Peyer's patch (tissue), 4 donors: ENCODE data around the gene TRIM26. TPM values are rescaled to one million over a fixed set of nuclear protein-coding genes. Genes with fewer than 3 reads are reported as not detected.

ENCODE experiments used
- DNase-seq, 3 donors: peaks; one replicate each; pipeline ENCODE4 v3.0.0-alpha.2; 2017 to 2019
- H3K27ac ChIP-seq, 4 donors: fragments of 200-600 bp; sonication (generic); one replicate each; pipeline ENCODE4 v1.5.1; 2016 to 2019
- H3K27me3 ChIP-seq, 2 donors: fragments of 200-600 bp; sonication (generic); one replicate each; pipeline ENCODE4 v1.5.1; 2019
- H3K36me3 ChIP-seq, 3 donors: fragments of 200-600 bp; sonication (generic); one replicate each; pipeline ENCODE4 v1.5.1; 2016 to 2019
- H3K4me1 ChIP-seq, 4 donors: fragments of 200-600 bp; sonication (generic); one replicate each; pipeline ENCODE4 v1.5.1; 2016 to 2019
- H3K4me3 ChIP-seq, 4 donors: fragments of 200-600 bp; sonication (generic); 1 replicate in 3 of 4; 2 replicates in 1 of 4; pipeline ENCODE4 v1.5.1; 2016 to 2019; ENCODE audit warnings: mild to moderate bottlenecking in 1 of 4
- H3K9me3 ChIP-seq, 4 donors: fragments of 200-600 bp; sonication (generic); one replicate each; pipeline ENCODE4 v1.5.1; 2016 to 2019; ENCODE audit warnings: mild to moderate bottlenecking in 1 of 4
- CTCF ChIP-seq, 6 experiments: fragments of 450-650 bp in 4 of 6; fragments of 200-600 bp in 2 of 6; sonication (generic) in 1 of 6; IDR thresholded peaks; one replicate each; pipeline ENCODE4 v1.5.1; 2017 to 2019; ENCODE audit warnings: antibody characterized with exemption in 6 of 6, mild to moderate bottlenecking in 3 of 6, moderate library complexity in 1 of 6
- POLR2A ChIP-seq, 2 donors: fragments of 450-650 bp; IDR thresholded peaks; one replicate each; pipeline ENCODE4 v1.5.1; 2017; ENCODE audit warnings: antibody characterized with exemption in 2 of 2, mild to moderate bottlenecking in 2 of 2, moderate library complexity in 2 of 2
- total RNA-seq, 4 donors: library from RNA; depleted of rRNA; stranded (reverse); fragments of >200 nt; gene quantifications; one replicate each; pipeline ENCODE4 v1.1.0, GENCODE V29; 2016

TRIM26 gene
- total RNA-seq, 4 donors from 2014 or later, result 65.9 to 175 (median 90.5) TPM

- Histone ChIP-seq H3K36me3 (no peaks in the 10 kb centered on the region), H3K27ac (peak overlapping the region in 3 of 4 donors; percentile 63 to 93 (median 88)), H3K4me3 (no peak overlapping the region), H3K4me1 (peaks cover 0 to 22% (median 6%) of the 10 kb centered on the region in 4 donors), H3K9me3 (no peaks in the 10 kb centered on the region), H3K27me3 (no peaks in the 10 kb centered on the region)
- DNase-seq, result no peak
- TF ChIP-seq CTCF (IDR thresholded peaks at IDR 0.05), result no peak
- TF ChIP-seq POLR2A (IDR thresholded peaks at IDR 0.05), result no peak
These were observed 59.1 kb downstream of the TRIM26 start for GRCh38 chr6:30154061-30154460.

- no peaks in the 10 kb centered on the region for H3K27me3 ChIP-seq
- no peaks in the 10 kb centered on the region for H3K36me3 ChIP-seq
- TF ChIP-seq POLR2A (IDR thresholded peaks at IDR 0.05) (no peak), CTCF (IDR thresholded peaks at IDR 0.05) (no peak)
- H3K4me1 ChIP-seq, result peaks cover 0 to 22% (median 6%) of the 10 kb centered on the region in 4 donors
- DNase-seq, result no peak
- H3K4me3 ChIP-seq, result no peak overlapping the region
- H3K9me3 ChIP-seq, result no peaks in the 10 kb centered on the region
- peak overlapping the region in 2 of 4 donors; percentile 20 to 93 for H3K27ac ChIP-seq
These were observed 60.1 kb downstream of the TRIM26 start for GRCh38 chr6:30152910-30153610.

DNA sequence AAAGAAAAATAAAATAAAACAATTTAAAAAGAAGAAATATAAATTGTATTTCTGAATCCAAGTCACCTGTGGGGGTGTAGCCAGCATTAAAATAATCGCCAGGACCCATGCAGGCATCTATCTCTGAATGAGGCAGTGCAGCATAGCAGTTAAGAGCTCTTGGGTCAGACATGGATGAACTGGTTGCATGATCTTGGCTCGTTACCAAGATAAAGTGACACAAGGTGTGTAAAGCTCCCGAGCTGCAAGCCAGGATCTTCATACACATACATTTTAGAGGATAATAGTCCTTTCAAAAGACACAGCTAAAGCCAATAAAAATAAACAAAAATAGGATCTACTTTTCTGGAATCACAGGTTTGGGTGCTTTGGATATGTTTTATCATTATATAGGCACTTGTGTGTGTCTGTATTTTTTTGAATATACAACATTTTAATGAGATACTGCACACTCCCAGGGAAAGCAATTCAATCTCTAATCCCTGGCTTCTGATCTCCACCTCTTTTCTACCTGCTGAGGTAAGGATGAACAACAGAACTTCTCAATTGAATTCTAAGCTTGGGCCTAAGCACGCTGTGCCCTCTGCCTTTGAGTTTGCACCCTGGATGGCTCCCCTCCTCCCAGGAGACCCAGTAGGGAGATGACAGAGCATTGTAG is 61.1 kb downstream of the TRIM26 start:
- no peak for TF ChIP-seq POLR2A (IDR thresholded peaks at IDR 0.05)
- peak overlapping the region in 1 of 4 donors; percentile 31 for H3K27ac ChIP-seq
- DNase-seq, result no peak

GRCh38 chr6:30151580-30151979 is 61.6 kb downstream of the TRIM26 start:
- H3K4me3 ChIP-seq, result no peak overlapping the region
- DNase-seq, result no peak
- peaks cover 0 to 8% (median 0%) of the 10 kb centered on the region in 3 donors for H3K36me3 ChIP-seq
- no peaks in the 10 kb centered on the region for H3K9me3 ChIP-seq
- no peak for TF ChIP-seq POLR2A (IDR thresholded peaks at IDR 0.05)
- no peak for TF ChIP-seq CTCF (IDR thresholded peaks at IDR 0.05)
- no peaks in the 10 kb centered on the region for H3K27me3 ChIP-seq
- no peak overlapping the region for H3K27ac ChIP-seq
- H3K4me1 ChIP-seq, result peaks cover 0 to 15% (median 4%) of the 10 kb centered on the region in 4 donors

More for the DNA sequence above, 61.1 kb downstream of the TRIM26 start:
- Histone ChIP-seq H3K4me3 (no peak overlapping the region), H3K9me3 (no peaks in the 10 kb centered on the region), H3K36me3 (peaks cover 0 to 2% (median 0%) of the 10 kb centered on the region in 3 donors), H3K27me3 (no peaks in the 10 kb centered on the region), H3K4me1 (peaks cover 0 to 20% (median 6%) of the 10 kb centered on the region in 4 donors)

GRCh38 chr6:30150671-30151395 is 62.4 kb downstream of the TRIM26 start:
- TF ChIP-seq CTCF (IDR thresholded peaks at IDR 0.05) (no peak), POLR2A (IDR thresholded peaks at IDR 0.05) (no peak)
- H3K27ac ChIP-seq, result no peak overlapping the region
- peaks cover 0 to 14% (median 3%) of the 10 kb centered on the region in 4 donors for H3K4me1 ChIP-seq
- H3K9me3 ChIP-seq, result no peaks in the 10 kb centered on the region
- no peak overlapping the region for H3K4me3 ChIP-seq
- DNase-seq, result no peak
- H3K36me3 ChIP-seq, result peaks cover 0 to 8% (median 0%) of the 10 kb centered on the region in 3 donors
- no peaks in the 10 kb centered on the region for H3K27me3 ChIP-seq
